T-cell (primary cell): ENCODE data around the gene FILIP1L. TPM values are rescaled to one million over a fixed set of nuclear protein-coding genes. Genes with fewer than 3 reads are reported as not detected.
A peak's percentile ranks its signal among the peaks of the same experiment; 100 is the strongest.

ENCODE experiments used
- ATAC-seq, 4 experiments: fragments of 200-7000 bp in 3 of 4; fragments of 150-1000 bp in 1 of 4; cut with Tn5 transposase; replicated peaks in 1 of 4; 1 replicate in 3 of 4; 2 replicates in 1 of 4; pipeline ENCODE4 v1.10.0; 2021; ENCODE audit warnings: moderate library complexity in 3 of 4, mild to moderate bottlenecking in 2 of 4, moderate number of reproducible peaks in 1 of 4
- CTCF ChIA-PET, 2 donors: fragments of 300-600 bp; sonication (Branson Sonifier 250); formaldehyde crosslinking; loops; one replicate each; lab custom pipeline; 2022; ENCODE audit warnings: antibody characterized with exemption in 2 of 2; lab: Charles Lee
- POLR2A ChIA-PET, 2 donors: fragments of 300-600 bp; sonication (Branson Sonifier 250); formaldehyde crosslinking; loops; one replicate each; lab custom pipeline; 2022; ENCODE audit warnings: antibody characterized with exemption in 2 of 2; lab: Charles Lee
- DNase-seq, 35 experiments: peaks; one replicate each; pipeline versions ENCODE4 v3.0.0 to v3.0.0-alpha.2; 2013 to 2023
- H3K27ac ChIP-seq: one replicate; pipeline ENCODE4 v1.5.1; 2013; ENCODE audit warnings: low read length
- H3K27me3 ChIP-seq, 2 experiments: replicated peaks in 1 of 2; 1 replicate in 1 of 2; 2 replicates in 1 of 2; pipeline versions ENCODE4 v1.6.1 to v1.7.0; 2013; ENCODE audit warnings: low read length in 1 of 2, mixed read lengths in 1 of 2; ENCODE audit not compliant: control insufficient read depth in 2 of 2, insufficient read depth in 2 of 2; ENCODE audit errors: extremely low read depth in 1 of 2
- H3K36me3 ChIP-seq, 2 donors: 1 replicate in 1 of 2; 2 replicates in 1 of 2; pipeline versions ENCODE4 v1.6.1 to v1.7.0; 2013; ENCODE audit warnings: low read length in 1 of 2; ENCODE audit not compliant: control insufficient read depth in 2 of 2, insufficient read depth in 1 of 2; ENCODE audit errors: extremely low read depth in 1 of 2
- H3K4me1 ChIP-seq, 2 experiments: 1 replicate in 1 of 2; 2 replicates in 1 of 2; pipeline versions ENCODE4 v1.6.1 to v1.7.0; 2013; ENCODE audit warnings: low read length in 2 of 2, mixed read lengths in 1 of 2; ENCODE audit not compliant: insufficient read depth in 2 of 2, control insufficient read depth in 1 of 2; ENCODE audit errors: extremely low read depth in 1 of 2
- H3K4me3 ChIP-seq, 2 donors: 1 replicate in 1 of 2; 2 replicates in 1 of 2; pipeline versions ENCODE4 v1.5.1 to v1.7.0; 2013; ENCODE audit warnings: mild to moderate bottlenecking in 2 of 2, low read length in 1 of 2, moderate library complexity in 1 of 2; ENCODE audit not compliant: control insufficient read depth in 1 of 2; ENCODE audit errors: extremely low read depth in 1 of 2
- H3K9me3 ChIP-seq: 2 replicates; pipeline ENCODE4 v1.7.0; 2013
- H3K27ac Mint-ChIP-seq, 2 donors: one replicate each; pipeline ENCODE4 v1.8.0; 2020 to 2021; ENCODE audit warnings: mild to moderate bottlenecking in 2 of 2, mixed read lengths in 2 of 2
- H3K27me3 Mint-ChIP-seq, 2 donors: one replicate each; pipeline ENCODE4 v1.8.0; 2021 to 2022; ENCODE audit warnings: mixed read lengths in 2 of 2
- H3K36me3 Mint-ChIP-seq: one replicate; pipeline ENCODE4 v1.8.0; 2021; ENCODE audit warnings: mixed read lengths
- H3K4me1 Mint-ChIP-seq, 3 donors: one replicate each; pipeline ENCODE4 v1.8.0; 2020 to 2022; ENCODE audit warnings: mixed read lengths in 3 of 3, mild to moderate bottlenecking in 1 of 3
- H3K4me3 Mint-ChIP-seq, 3 donors: one replicate each; pipeline ENCODE4 v1.8.0; 2020 to 2022; ENCODE audit warnings: mild to moderate bottlenecking in 3 of 3, mixed read lengths in 3 of 3, moderate library complexity in 3 of 3
- H3K9me3 Mint-ChIP-seq, 3 donors: one replicate each; pipeline ENCODE4 v1.8.0; 2020 to 2022; ENCODE audit warnings: mixed read lengths in 3 of 3
- WGBS: methylation state at CpG from one replicate; pipeline ENCODE4 v1.1.5; 2013; ENCODE audit warnings: missing lambda C conversion rate; ENCODE audit not compliant: insufficient coverage; 5-methylcytosine and 5-hydroxymethylcytosine counted together
- total RNA-seq, 35 experiments: library from RNA in 6 of 35; stranded (reverse) in 6 of 35; fragments of 120-200 nt in 1 of 35; gene quantifications; one replicate each; pipeline versions ENCODE4 v1.2.1 to v1.2.4 and lab custom pipeline; 2013 to 2026

The FILIP1L gene
- total RNA-seq, 5 donors from 2014 or later (not counting 1 experiment from before 2014, with no cell fraction given): 0.10 to 0.38 (median 0.27) TPM; not detected in 1

DNA sequence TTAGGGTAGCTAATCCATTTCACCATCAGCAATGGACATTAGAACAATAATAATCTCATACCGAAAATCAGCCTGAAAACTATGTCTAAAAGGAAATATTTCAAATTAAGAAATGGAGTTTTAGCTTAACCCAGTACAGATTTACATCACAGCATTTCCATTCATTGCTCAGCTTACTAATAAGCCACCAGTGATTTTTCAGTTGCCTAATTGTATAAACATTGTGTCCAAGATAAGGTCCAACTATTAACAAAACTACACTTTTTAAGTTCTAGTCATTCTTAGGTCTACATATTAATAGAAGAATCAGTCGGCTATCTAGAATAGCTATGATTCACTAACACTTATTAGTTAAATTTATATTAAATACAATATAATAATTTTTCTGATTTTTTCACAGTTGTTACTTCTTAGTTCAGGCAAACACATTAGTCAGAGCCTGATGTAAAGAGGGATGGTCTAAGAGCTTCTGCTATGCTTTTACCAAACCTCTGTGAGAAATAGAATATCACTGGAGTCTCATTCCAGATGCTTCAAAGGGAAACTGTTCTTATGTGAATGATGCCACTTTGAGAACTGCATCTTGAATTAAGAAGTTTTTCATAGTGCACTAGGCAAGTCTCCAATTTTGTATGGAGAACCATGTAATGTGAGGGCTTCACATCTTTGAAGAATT lies 222.6 kb downstream of the FILIP1L start:
- no peaks in the 10 kb centered on the region for H3K36me3 ChIP-seq
- H3K27ac ChIP-seq: no peak overlapping the region
- no peak overlapping the region for H3K4me3 ChIP-seq
- no peaks in the 10 kb centered on the region for H3K9me3 ChIP-seq
- Mint-ChIP-seq H3K9me3 (peaks cover 0 to 3% (median 0%) of the 10 kb centered on the region in 3 donors), H3K27me3 (no peaks in the 10 kb centered on the region), H3K4me1 (peaks cover 0 to 21% (median 13%) of the 10 kb centered on the region in 3 donors), H3K27ac (no peak overlapping the region), H3K36me3 (peaks cover 20% of the 10 kb centered on the region), H3K4me3 (no peak overlapping the region)
- H3K4me1 ChIP-seq: no peaks in the 10 kb centered on the region
- DNase-seq (no peak), ATAC-seq (no peak)
- WGBS: no CpG with 5 or more reads among the region's 2 CpGs
- ChIA-PET CTCF (interaction anchor here in 1 of 2 donors (0.7 kb wide), 1 partner anchor 464 kb away, joined by 3 read pairs; no protein-coding TSS in a partner anchor), POLR2A (no interaction called here)
- no peaks in the 10 kb centered on the region for H3K27me3 ChIP-seq

DNA sequence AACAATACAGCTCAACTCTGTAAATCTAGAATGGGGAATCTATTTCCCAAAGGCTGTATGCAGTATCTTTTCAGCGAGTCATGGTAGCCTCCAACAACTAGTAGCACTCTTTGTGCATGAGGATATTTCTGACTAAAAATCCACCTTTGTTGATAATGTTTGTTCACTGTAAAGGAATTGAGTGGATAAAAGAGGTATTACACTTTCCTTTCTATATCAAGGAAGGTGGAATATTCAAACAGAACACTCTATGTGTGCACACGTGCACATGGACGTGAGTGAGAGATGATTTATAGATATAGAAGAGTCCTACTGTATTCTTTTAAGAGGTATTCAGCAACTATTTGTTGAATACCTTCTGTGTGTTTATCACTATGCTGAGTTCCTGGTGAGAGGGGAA lies 228.4 kb downstream of the FILIP1L start:
- Histone ChIP-seq H3K27me3 (no peaks in the 10 kb centered on the region), H3K4me1 (peaks cover 0 to 11% of the 10 kb centered on the region in 2 experiments), H3K4me3 (no peak overlapping the region), H3K9me3 (no peaks in the 10 kb centered on the region), H3K36me3 (no peaks in the 10 kb centered on the region), H3K27ac (no peak overlapping the region)
- Mint-ChIP-seq H3K27me3 (no peaks in the 10 kb centered on the region), H3K4me1 (peaks cover 23 to 33% (median 24%) of the 10 kb centered on the region in 3 donors), H3K36me3 (peaks cover 14% of the 10 kb centered on the region), H3K9me3 (peaks cover 0 to 3% (median 0%) of the 10 kb centered on the region in 3 donors), H3K27ac (no peak overlapping the region), H3K4me3 (no peak overlapping the region)
- DNase-seq (no peak), ATAC-seq (no peak)
- WGBS: no CpG with 5 or more reads among the region's 3 CpGs
- CTCF ChIA-PET: no interaction called here
- POLR2A ChIA-PET: interaction anchor here in 1 of 2 donors (0.7 kb wide), 1 partner anchor 1060 kb away, joined by 3 read pairs; no protein-coding TSS in a partner anchor

DNA sequence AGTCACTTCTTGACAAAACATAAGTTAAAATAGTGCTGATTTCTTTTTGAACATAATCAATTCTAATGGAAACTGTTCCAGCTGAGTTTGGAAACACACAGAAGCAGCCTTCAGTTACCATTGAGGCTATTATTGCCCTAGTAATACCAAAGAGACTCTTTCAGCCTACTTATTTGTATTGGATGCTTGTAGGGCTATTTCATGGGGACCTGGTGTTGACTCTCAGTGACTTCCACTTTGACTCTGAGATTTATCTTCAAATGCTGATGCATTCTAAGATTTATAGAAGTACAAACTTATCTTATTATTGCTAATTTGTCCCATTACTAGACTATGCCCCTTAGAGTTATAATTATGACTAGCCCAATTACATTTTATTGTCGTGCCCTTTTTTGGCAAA lies 229.2 kb downstream of the FILIP1L start:
- ChIA-PET POLR2A (no interaction called here), CTCF (interaction anchor here in 1 of 2 donors (0.6 kb wide), 1 partner anchor 33 kb away, joined by 3 read pairs; no protein-coding TSS in a partner anchor)
- Histone ChIP-seq H3K27ac (no peak overlapping the region), H3K27me3 (no peaks in the 10 kb centered on the region), H3K36me3 (no peaks in the 10 kb centered on the region), H3K9me3 (no peaks in the 10 kb centered on the region), H3K4me1 (peaks cover 0 to 11% of the 10 kb centered on the region in 2 experiments), H3K4me3 (no peak overlapping the region)
- ATAC-seq (no peak), DNase-seq (no peak)
- WGBS: no CpG with 5 or more reads among the region's 1 CpG
- H3K36me3 Mint-ChIP-seq: peaks cover 9% of the 10 kb centered on the region
- H3K4me1 Mint-ChIP-seq: peaks cover 23 to 33% (median 24%) of the 10 kb centered on the region in 3 donors
- H3K27ac Mint-ChIP-seq: no peak overlapping the region
- H3K4me3 Mint-ChIP-seq: no peak overlapping the region
- H3K27me3 Mint-ChIP-seq: no peaks in the 10 kb centered on the region
- H3K9me3 Mint-ChIP-seq: peaks cover 0 to 3% (median 0%) of the 10 kb centered on the region in 3 donors

DNA sequence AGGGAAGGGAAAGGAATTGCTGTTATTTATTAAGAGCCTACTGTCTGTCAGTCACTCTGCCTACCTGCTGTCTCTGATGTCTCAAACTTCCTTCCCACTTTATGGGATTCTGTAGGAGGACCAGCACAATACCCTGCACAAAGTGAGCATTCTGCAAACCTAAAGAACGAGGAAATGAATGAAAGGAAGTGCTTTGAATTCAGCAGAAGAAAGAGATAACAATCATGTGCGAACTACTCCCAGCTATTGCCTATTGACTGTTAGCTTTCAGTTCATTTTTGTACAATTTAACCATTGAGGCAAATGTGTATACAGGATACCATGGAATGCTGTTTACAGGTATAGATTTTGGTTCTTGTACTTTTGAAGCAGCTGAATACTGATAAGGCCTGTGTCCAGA lies 229.8 kb downstream of the FILIP1L start:
- H3K27me3 Mint-ChIP-seq: no peaks in the 10 kb centered on the region
- H3K27ac Mint-ChIP-seq: peak overlapping the region; percentile 17 to 56
- CTCF ChIA-PET: interaction anchor here in 1 of 2 donors (0.6 kb wide), 1 partner anchor 34 kb away, joined by 3 read pairs; no protein-coding TSS in a partner anchor
- Histone ChIP-seq H3K4me1 (peaks cover 0 to 11% of the 10 kb centered on the region in 2 experiments), H3K27me3 (no peaks in the 10 kb centered on the region), H3K4me3 (no peak overlapping the region), H3K36me3 (no peaks in the 10 kb centered on the region), H3K27ac (no peak overlapping the region), H3K9me3 (no peaks in the 10 kb centered on the region)
- POLR2A ChIA-PET: no interaction called here
- peak in 1 of 35 experiments; percentile 13 for DNase-seq
- peaks cover 6% of the 10 kb centered on the region for H3K36me3 Mint-ChIP-seq
- no peak overlapping the region for H3K4me3 Mint-ChIP-seq
- WGBS: no CpG with 5 or more reads among the region's 2 CpGs
- H3K4me1 Mint-ChIP-seq: peaks cover 23 to 33% (median 24%) of the 10 kb centered on the region in 3 donors
- no peaks in the 10 kb centered on the region for H3K9me3 Mint-ChIP-seq
- peak in 3 of 4 experiments; percentile 51 to 72 (median 61) for ATAC-seq

DNA sequence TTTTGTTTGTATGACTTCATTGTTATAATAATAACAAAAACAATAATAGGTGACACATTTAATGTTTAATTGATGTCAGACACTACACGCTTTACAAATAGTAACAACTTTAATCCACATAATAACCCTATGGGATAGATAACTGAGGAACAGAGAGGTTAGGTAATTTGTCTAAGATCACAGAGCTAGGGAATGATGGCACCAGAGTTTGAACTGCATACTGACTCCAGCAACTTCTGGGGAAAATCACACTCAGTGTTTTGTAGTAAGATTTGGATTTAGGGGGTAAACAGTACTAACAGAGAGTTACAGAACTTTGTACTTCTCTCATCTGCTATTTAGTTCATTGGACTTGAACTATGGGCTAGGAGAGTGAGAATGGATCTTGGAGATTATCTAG lies 230.6 kb downstream of the FILIP1L start:
- peaks cover 6% of the 10 kb centered on the region for H3K36me3 Mint-ChIP-seq
- DNase-seq (no peak), ATAC-seq (no peak)
- H3K4me1 Mint-ChIP-seq: peaks cover 23 to 33% (median 24%) of the 10 kb centered on the region in 3 donors
- no peak overlapping the region for H3K27ac ChIP-seq
- H3K27me3 ChIP-seq: no peaks in the 10 kb centered on the region
- no peak overlapping the region for H3K4me3 ChIP-seq
- H3K27ac Mint-ChIP-seq: no peak overlapping the region
- WGBS: no CpG with 5 or more reads among the region's 1 CpG
- no peaks in the 10 kb centered on the region for H3K27me3 Mint-ChIP-seq
- peaks cover 0 to 11% of the 10 kb centered on the region in 2 experiments for H3K4me1 ChIP-seq
- no peaks in the 10 kb centered on the region for H3K9me3 ChIP-seq
- no peaks in the 10 kb centered on the region for H3K36me3 ChIP-seq
- no peaks in the 10 kb centered on the region for H3K9me3 Mint-ChIP-seq
- ChIA-PET CTCF (no interaction called here), POLR2A (no interaction called here)
- no peak overlapping the region for H3K4me3 Mint-ChIP-seq

DNA sequence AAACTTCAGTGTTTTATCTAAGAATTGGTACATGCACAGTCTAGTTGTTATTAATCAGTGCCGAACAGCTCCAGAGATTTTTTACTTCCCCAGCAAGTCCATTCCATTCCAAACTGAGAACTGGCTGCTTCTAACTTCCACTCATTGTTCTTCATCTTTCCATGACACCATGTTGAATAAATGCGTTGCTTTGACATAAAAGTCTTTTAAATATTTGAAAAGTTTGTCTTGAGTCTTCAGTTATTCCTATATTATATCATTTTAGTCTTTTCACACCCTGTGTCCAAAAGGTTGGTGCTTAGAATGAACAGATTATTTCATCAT lies 231.2 kb downstream of the FILIP1L start:
- ATAC-seq (no peak), DNase-seq (no peak)
- Histone ChIP-seq H3K27me3 (no peaks in the 10 kb centered on the region), H3K36me3 (no peaks in the 10 kb centered on the region), H3K4me1 (peaks cover 0 to 11% of the 10 kb centered on the region in 2 experiments), H3K9me3 (no peaks in the 10 kb centered on the region), H3K27ac (no peak overlapping the region), H3K4me3 (no peak overlapping the region)
- H3K4me1 Mint-ChIP-seq: peaks cover 23 to 33% (median 24%) of the 10 kb centered on the region in 3 donors
- ChIA-PET POLR2A (no interaction called here), CTCF (interaction anchor here in 1 of 2 donors (1.6 kb wide), 1 partner anchor 15 kb away, joined by 4 read pairs; no protein-coding TSS in a partner anchor)
- no peak overlapping the region for H3K4me3 Mint-ChIP-seq
- no peak overlapping the region for H3K27ac Mint-ChIP-seq
- H3K9me3 Mint-ChIP-seq: no peaks in the 10 kb centered on the region
- H3K36me3 Mint-ChIP-seq: peaks cover 6% of the 10 kb centered on the region
- no CpG with 5 or more reads among the region's 2 CpGs for WGBS
- H3K27me3 Mint-ChIP-seq: no peaks in the 10 kb centered on the region
